ENCODE measurements around the gene PTGFRN. TPM values are rescaled to one million over a fixed set of nuclear protein-coding genes. Genes with fewer than 3 reads are reported as not detected.

PTGFRN gene
- total RNA-seq, 1 donor from 2014 or later, result 80.0 TPM

- Mint-ChIP-seq H3K36me3 (no peaks in the 10 kb centered on the region), H3K9me3 (no peaks in the 10 kb centered on the region), H3K4me1 (ENCODE audit: unreplicated experiment) (peaks cover 18% of the 10 kb centered on the region), H3K27ac (no peak overlapping the region), H3K27me3 (no peaks in the 10 kb centered on the region), H3K4me3 (no peak overlapping the region)
- no peak for TF ChIP-seq CTCF (conservative IDR thresholded peaks at IDR 0.05)
- peak; percentile 75 for DNase-seq (ENCODE audit: extremely low spot score, unreplicated experiment)
Measured at GRCh38 chr1:116910379-116911187, 867 bp downstream of the PTGFRN start.

GRCh38 chr1:116911188-116911553 is 1.5 kb downstream of the PTGFRN start:
- DNase-seq (ENCODE audit: extremely low spot score, unreplicated experiment), result no peak
- no peak overlapping the region for H3K27ac Mint-ChIP-seq
- H3K4me3 Mint-ChIP-seq, result no peak overlapping the region
- H3K27me3 Mint-ChIP-seq, result no peaks in the 10 kb centered on the region
- no peak for TF ChIP-seq CTCF (conservative IDR thresholded peaks at IDR 0.05)
- H3K36me3 Mint-ChIP-seq, result no peaks in the 10 kb centered on the region
- no peaks in the 10 kb centered on the region for H3K9me3 Mint-ChIP-seq
- peaks cover 24% of the 10 kb centered on the region for H3K4me1 Mint-ChIP-seq (ENCODE audit: unreplicated experiment)

GRCh38 chr1:116911779-116912469 is 2.2 kb downstream of the PTGFRN start:
- Mint-ChIP-seq H3K4me3 (no peak overlapping the region), H3K36me3 (no peaks in the 10 kb centered on the region), H3K4me1 (ENCODE audit: unreplicated experiment) (peaks cover 24% of the 10 kb centered on the region), H3K27me3 (no peaks in the 10 kb centered on the region), H3K9me3 (no peaks in the 10 kb centered on the region), H3K27ac (no peak overlapping the region)
- DNase-seq (ENCODE audit: extremely low spot score, unreplicated experiment), result no peak
- TF ChIP-seq CTCF (conservative IDR thresholded peaks at IDR 0.05), result no peak

- Mint-ChIP-seq H3K4me3 (no peak overlapping the region), H3K27me3 (no peaks in the 10 kb centered on the region), H3K4me1 (ENCODE audit: unreplicated experiment) (peaks cover 24% of the 10 kb centered on the region), H3K36me3 (no peaks in the 10 kb centered on the region), H3K9me3 (no peaks in the 10 kb centered on the region), H3K27ac (no peak overlapping the region)
- TF ChIP-seq CTCF (conservative IDR thresholded peaks at IDR 0.05), result no peak
- DNase-seq (ENCODE audit: extremely low spot score, unreplicated experiment), result no peak
Measured at GRCh38 chr1:116912846-116913245, 3.1 kb downstream of the PTGFRN start.

GRCh38 chr1:116913941-116914340 is 4.2 kb downstream of the PTGFRN start:
- no peak for TF ChIP-seq CTCF (conservative IDR thresholded peaks at IDR 0.05)
- H3K36me3 Mint-ChIP-seq, result no peaks in the 10 kb centered on the region
- H3K9me3 Mint-ChIP-seq, result no peaks in the 10 kb centered on the region

More at GRCh38 chr1:116913941-116914340, 4.2 kb downstream of the PTGFRN start:
- no peak overlapping the region for H3K27ac Mint-ChIP-seq
- H3K4me1 Mint-ChIP-seq (ENCODE audit: unreplicated experiment), result peaks cover 21% of the 10 kb centered on the region
- no peak for DNase-seq (ENCODE audit: extremely low spot score, unreplicated experiment)
- H3K27me3 Mint-ChIP-seq, result no peaks in the 10 kb centered on the region
- H3K4me3 Mint-ChIP-seq, result no peak overlapping the region
